ENCODE measurements around the gene UBXN7.

UBXN7 gene

GRCh38 chr3:196339044-196339443, 93.2 kb downstream of the UBXN7 start:
- ATAC-seq, result no peak
- TF ChIP-seq GLIS3 (CRISPR knock-in tag; IDR thresholded peaks at IDR 0.05) (no peak), ARNTL (CRISPR knock-in tag; IDR thresholded peaks at IDR 0.05; ENCODE audit: borderline replicate concordance, low read depth) (no peak), CSRNP3 (CRISPR knock-in tag; IDR thresholded peaks at IDR 0.05) (no peak), OSR1 (CRISPR knock-in tag; IDR thresholded peaks at IDR 0.05) (no peak), ZFP30 (CRISPR knock-in tag; IDR thresholded peaks at IDR 0.05) (no peak), PATZ1 (CRISPR knock-in tag; IDR thresholded peaks at IDR 0.05; ENCODE audit: borderline replicate concordance) (no peak), PPARA (CRISPR knock-in tag; IDR thresholded peaks at IDR 0.05; ENCODE audit: borderline replicate concordance) (no peak), ISL1 (CRISPR knock-in tag; IDR thresholded peaks at IDR 0.05) (no peak), SNAI2 (CRISPR knock-in tag; IDR thresholded peaks at IDR 0.05) (no peak), ZNF8 (CRISPR knock-in tag; IDR thresholded peaks at IDR 0.05) (no peak)

GRCh38 chr3:196336319-196337145, 95.7 kb downstream of the UBXN7 start:
- no peak for ATAC-seq
- TF ChIP-seq TOX (CRISPR knock-in tag; IDR thresholded peaks at IDR 0.05; ENCODE audit: borderline replicate concordance) (no peak), POU6F1 (CRISPR knock-in tag; IDR thresholded peaks at IDR 0.05; ENCODE audit: borderline replicate concordance, low read depth) (no peak), ISL1 (CRISPR knock-in tag; IDR thresholded peaks at IDR 0.05) (no peak), ZNF565 (CRISPR knock-in tag; conservative IDR thresholded peaks at IDR 0.05; ENCODE audit: low read depth) (no peak)

GRCh38 chr3:196335503-196335948, 96.7 kb downstream of the UBXN7 start:
- TF ChIP-seq CSRNP3 (CRISPR knock-in tag; IDR thresholded peaks at IDR 0.05) (no peak), PPARA (CRISPR knock-in tag; IDR thresholded peaks at IDR 0.05; ENCODE audit: borderline replicate concordance) (no peak), TCF4 (CRISPR knock-in tag; IDR thresholded peaks at IDR 0.05; ENCODE audit: borderline replicate concordance) (no peak), ZNF70 (CRISPR knock-in tag; IDR thresholded peaks at IDR 0.05) (no peak), ZNF8 (CRISPR knock-in tag; IDR thresholded peaks at IDR 0.05) (no peak), RARB (CRISPR knock-in tag; IDR thresholded peaks at IDR 0.05) (no peak), ISL1 (CRISPR knock-in tag; IDR thresholded peaks at IDR 0.05) (no peak), PATZ1 (CRISPR knock-in tag; IDR thresholded peaks at IDR 0.05; ENCODE audit: borderline replicate concordance) (no peak), TSHZ2 (CRISPR knock-in tag; IDR thresholded peaks at IDR 0.05) (no peak), ZC3H10 (CRISPR knock-in tag; IDR thresholded peaks at IDR 0.05) (no peak), TOX (CRISPR knock-in tag; IDR thresholded peaks at IDR 0.05; ENCODE audit: borderline replicate concordance) (no peak), BACH2 (CRISPR knock-in tag; IDR thresholded peaks at IDR 0.05; ENCODE audit: borderline replicate concordance) (no peak), CSDC2 (CRISPR knock-in tag; IDR thresholded peaks at IDR 0.05) (no peak), OSR1 (CRISPR knock-in tag; IDR thresholded peaks at IDR 0.05) (no peak)
- no peak for ATAC-seq

Data from SK-N-SH treated with all-trans-retinoic acid at 6 μM for 48 hours (cell line).